ENCODE data around the gene GLS2.
"Not testable (repeated sequence)": the region's sequence is repeated elsewhere in the genome, so short reads cannot be mapped to it uniquely, and the experiment has no call there.

Gene GLS2

GRCh38 chr12:56510786-56511185, 22.8 kb upstream of the GLS2 start:
- CTCF ChIA-PET: interaction anchor here (1.5 to 5.7 kb wide), 4 partner anchors 10 to 126 kb away, joined by 5 to 139 read pairs (median 10); no protein-coding TSS in a partner anchor
- no peak overlapping the region for H3K27ac ChIP-seq (ENCODE audit: extremely low read depth, low read depth, low read length)
- no peaks in the 10 kb centered on the region for H3K9me3 ChIP-seq (ENCODE audit: control insufficient read depth, insufficient read depth, low read depth, low read length)
- H3K36me3 ChIP-seq (ENCODE audit: control insufficient read depth in 2 of 2, insufficient read depth in 1 of 2, low read length in 2 of 2): no peaks in the 10 kb centered on the region
- POLR2A ChIA-PET: no interaction called here
- no peak overlapping the region for H3K4me3 ChIP-seq (ENCODE audit: low read depth, low read length)
- TF ChIP-seq ZNF362 (tag by site-specific recombination; IDR thresholded peaks at IDR 0.05) (no peak), ELK4 (IDR thresholded peaks at IDR 0.05; ENCODE audit: borderline replicate concordance, low read depth, low read length) (no peak), ZNF776 (tag by site-specific recombination; IDR thresholded peaks at IDR 0.05; ENCODE audit: borderline replicate concordance) (no peak), ZNF585B (tag by site-specific recombination; IDR thresholded peaks at IDR 0.05) (no peak), ZSCAN16 (tag by site-specific recombination; IDR thresholded peaks at IDR 0.05) (no peak), GLIS1 (tag by site-specific recombination; IDR thresholded peaks at IDR 0.05) (no peak), ZNF830 (tag by site-specific recombination; IDR thresholded peaks at IDR 0.05; ENCODE audit: low read depth) (no peak), ZIC2 (tag by site-specific recombination; IDR thresholded peaks at IDR 0.05) (no peak), ZNF660 (tag by site-specific recombination; IDR thresholded peaks at IDR 0.05) (no peak), KLF8 (tag by site-specific recombination; IDR thresholded peaks at IDR 0.05) (no peak), ZNF274 (IDR thresholded peaks at IDR 0.05; ENCODE audit: low read length) (no peak), ZNF274 (tag by site-specific recombination; IDR thresholded peaks at IDR 0.05; ENCODE audit: borderline replicate concordance) (no peak), ZBTB26 (tag by site-specific recombination; optimal IDR thresholded peaks at IDR 0.05) (no peak), ZNF792 (tag by site-specific recombination; IDR thresholded peaks at IDR 0.05) (no peak), GLI4 (tag by site-specific recombination; IDR thresholded peaks at IDR 0.05) (no peak), RBAK (tag by site-specific recombination; IDR thresholded peaks at IDR 0.05) (no peak), ZNF561 (tag by site-specific recombination; IDR thresholded peaks at IDR 0.05; ENCODE audit: borderline replicate concordance) (no peak), ZSCAN5A (tag by site-specific recombination; IDR thresholded peaks at IDR 0.05) (no peak), ZNF560 (tag by site-specific recombination; IDR thresholded peaks at IDR 0.05; ENCODE audit: borderline replicate concordance) (no peak)
- H3K4me1 ChIP-seq (ENCODE audit: control insufficient read depth, insufficient read depth, low read length): no peaks in the 10 kb centered on the region

- H3K36me3 ChIP-seq (ENCODE audit: control insufficient read depth in 2 of 2, insufficient read depth in 1 of 2, low read length in 2 of 2); H3K4me3 ChIP-seq (ENCODE audit: low read depth, low read length); H3K27ac ChIP-seq (ENCODE audit: extremely low read depth, low read depth, low read length); POLR2A ChIA-PET; H3K4me1 ChIP-seq (ENCODE audit: control insufficient read depth, insufficient read depth, low read length); H3K9me3 ChIP-seq (ENCODE audit: control insufficient read depth, insufficient read depth, low read depth, low read length): not testable (repeated sequence)
- CTCF ChIA-PET: interaction anchor here (0.6 kb wide), 1 partner anchor 11 kb away, joined by 3 read pairs; no protein-coding TSS in a partner anchor
These were observed 11.9 kb upstream of the GLS2 start for GRCh38 chr12:56499879-56500278.

- H3K36me3 ChIP-seq (ENCODE audit: control insufficient read depth in 2 of 2, insufficient read depth in 1 of 2, low read length in 2 of 2); H3K4me3 ChIP-seq (ENCODE audit: low read depth, low read length); H3K27ac ChIP-seq (ENCODE audit: extremely low read depth, low read depth, low read length); H3K4me1 ChIP-seq (ENCODE audit: control insufficient read depth, insufficient read depth, low read length); H3K9me3 ChIP-seq (ENCODE audit: control insufficient read depth, insufficient read depth, low read depth, low read length); POLR2A ChIA-PET: not testable (repeated sequence)
- CTCF ChIA-PET: interaction anchor here (0.6 kb wide), 1 partner anchor 11 kb away, joined by 3 read pairs; no protein-coding TSS in a partner anchor
These were observed 11.5 kb upstream of the GLS2 start for GRCh38 chr12:56499452-56499851.
